PC-3 (cell line): Measurements from ENCODE around the gene TMEM82. TPM values are rescaled to one million over a fixed set of nuclear protein-coding genes. Genes with fewer than 3 reads are reported as not detected.
A peak's percentile ranks its signal among the peaks of the same experiment; 100 is the strongest.

Experiments used
- ATAC-seq: fragments of 200-7000 bp; cut with Tn5 transposase; 2 replicates; pipeline ENCODE4 v1.9.1; 2020; ENCODE audit warnings: mild to moderate bottlenecking, moderate library complexity
- BruUV-seq: library from RNA; stranded (reverse); fragments of 400-500 nt; replicated peaks from 2 replicates; lab custom pipeline; 2021; lab: Mats Ljungman, UMichigan
- CTCF ChIA-PET: fragments of 300-600 bp; sonication (Branson Sonifier 250); formaldehyde crosslinking; loops from one replicate; lab custom pipeline; 2022; ENCODE audit warnings: antibody characterized with exemption; lab: Charles Lee
- POLR2A ChIA-PET: fragments of 300-600 bp; sonication (Branson Sonifier 250); formaldehyde crosslinking; loops from one replicate; lab custom pipeline; 2022; ENCODE audit warnings: antibody characterized with exemption; ENCODE audit not compliant: unreplicated experiment; lab: Charles Lee
- DNase-seq: peaks from one replicate; pipeline ENCODE4 v3.0.0-alpha.2; 2015
- H2AFZ ChIP-seq: fragments of 300-600 bp; sonication (generic); 2 replicates; pipeline ENCODE4 v1.6.0; 2016; ENCODE audit warnings: antibody characterized with exemption, low read length
- H3F3A ChIP-seq: fragments of 300-600 bp; sonication (generic); one replicate; pipeline ENCODE4 v1.6.0; 2017; ENCODE audit warnings: antibody characterized with exemption, low read length, control low read depth, mild to moderate bottlenecking; ENCODE audit not compliant: unreplicated experiment
- H3K27ac ChIP-seq: fragments of 300-600 bp; sonication (generic); 2 replicates; pipeline ENCODE4 v1.5.1; 2016; ENCODE audit warnings: mild to moderate bottlenecking, low read length
- H3K27me3 ChIP-seq: fragments of 300-600 bp; sonication (generic); 2 replicates; pipeline ENCODE4 v1.6.1; 2016; ENCODE audit warnings: low read length, mixed read lengths
- H3K36me3 ChIP-seq: fragments of 300-600 bp; sonication (generic); 2 replicates; pipeline ENCODE4 v1.6.1; 2016; ENCODE audit warnings: low read depth, mixed run types, low read length, mixed read lengths
- H3K4me1 ChIP-seq: fragments of 300-600 bp; sonication (generic); 2 replicates; pipeline ENCODE4 v1.5.1; 2016; ENCODE audit warnings: low read length; ENCODE audit not compliant: insufficient read depth
- H3K4me2 ChIP-seq: fragments of 300-600 bp; sonication (generic); 2 replicates; pipeline ENCODE4 v1.6.0; 2016; ENCODE audit warnings: low read length
- H3K4me3 ChIP-seq: fragments of 300-600 bp; sonication (generic); 2 replicates; pipeline ENCODE4 v1.5.1; 2016; ENCODE audit warnings: mild to moderate bottlenecking, low read length, mixed read lengths
- H3K79me2 ChIP-seq: fragments of 300-600 bp; sonication (generic); 2 replicates; pipeline ENCODE4 v1.6.1; 2017; ENCODE audit warnings: low read length, mixed read lengths
- H3K9ac ChIP-seq: fragments of 300-600 bp; sonication (generic); 2 replicates; pipeline ENCODE4 v1.6.0; 2016; ENCODE audit warnings: mild to moderate bottlenecking, low read length
- H3K9me2 ChIP-seq: fragments of 300-600 bp; sonication (generic); replicated peaks from 2 replicates; pipeline ENCODE4 v1.6.1; 2016; ENCODE audit warnings: mixed run types, low read length, mixed read lengths
- H3K9me3 ChIP-seq: fragments of 300-600 bp; sonication (generic); 2 replicates; pipeline ENCODE4 v1.6.1; 2016; ENCODE audit warnings: low read length, mixed read lengths
- H4K20me1 ChIP-seq: fragments of 300-600 bp; sonication (generic); 2 replicates; pipeline ENCODE4 v1.6.1; 2016; ENCODE audit warnings: low read length, mixed read lengths
- EZH2 ChIP-seq: fragments of 300-600 bp; sonication (generic); IDR thresholded peaks from one replicate; pipeline ENCODE4 v1.6.1; 2017; ENCODE audit warnings: antibody characterized with exemption, mild to moderate bottlenecking, low read length; ENCODE audit not compliant: unreplicated experiment
- EZH2phosphoT487 ChIP-seq: fragments of 300-600 bp; sonication (generic); IDR thresholded peaks from 2 replicates; pipeline ENCODE4 v1.6.1; 2018; ENCODE audit warnings: mild to moderate bottlenecking, antibody characterized with exemption, low read length, borderline replicate concordance
- intact Hi-C: fragments of 100-400 bp; cut with micrococcal nuclease; formaldehyde crosslinking; loops from 2 replicates; pipeline ENCODE4 v1.9.0; 2023
- total RNA-seq: library from RNA; depleted of rRNA; stranded (reverse); fragments of >200 nt; gene quantifications from 2 replicates; pipeline ENCODE4 v1.2.3, GENCODE V29; 2014
- TF ChIP-seq, protein P1 (sequence below): fragments of 300-600 bp; sonication (generic); conservative IDR thresholded peaks from 2 replicates; pipeline ENCODE4 v1.5.1; 2017; ENCODE audit warnings: antibody characterized with exemption, low read depth, mild to moderate bottlenecking, low read length

TMEM82 gene
- total RNA-seq, 1 experiment from 2014 or later = not detected

DNA sequence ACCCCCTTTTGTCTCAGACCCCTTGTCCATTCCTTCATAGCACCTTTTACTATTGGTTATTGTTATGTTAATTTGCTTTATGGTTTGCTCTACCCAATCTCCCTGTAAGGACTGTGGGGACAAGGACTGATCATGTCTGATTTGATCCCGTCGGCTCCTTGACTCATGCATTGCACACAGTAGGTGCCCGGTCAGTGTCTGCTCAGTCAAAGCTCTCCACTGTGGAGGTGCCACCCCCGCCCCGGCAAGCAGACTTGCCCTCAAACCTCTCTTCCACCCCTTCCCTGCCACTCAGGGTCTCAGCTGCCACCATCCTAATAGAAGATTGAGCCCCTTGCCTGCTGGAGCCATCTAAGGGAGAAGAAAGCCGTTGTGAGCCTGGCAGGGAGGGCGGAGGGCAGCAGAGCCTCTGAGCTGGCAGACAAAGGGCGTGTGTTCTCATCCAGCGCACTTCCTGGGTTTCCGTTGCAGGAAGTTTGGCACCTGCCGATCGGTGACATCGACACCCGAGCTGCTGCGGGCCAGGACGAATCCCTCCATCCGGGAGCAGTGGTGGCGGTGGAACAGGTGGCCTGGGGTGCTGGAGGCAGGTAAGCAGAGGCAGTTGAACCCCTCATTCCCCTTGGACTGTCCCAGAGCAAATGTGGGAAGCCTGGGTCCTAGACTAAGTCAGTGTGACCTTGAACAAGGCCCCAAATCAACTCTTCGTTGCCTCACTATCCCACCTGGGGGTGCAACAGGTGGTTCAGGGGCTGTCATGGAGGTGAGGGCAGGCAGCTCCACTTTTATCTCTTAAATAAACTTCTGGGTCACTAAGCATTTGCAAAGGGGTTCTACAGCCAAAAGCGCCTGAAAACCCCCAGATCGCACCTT is 14.1 kb downstream of the TMEM82 start:
- H3K9me2 ChIP-seq = no peaks in the 10 kb centered on the region
- no peak overlapping the region for H3K9ac ChIP-seq
- H3K79me2 ChIP-seq = peaks cover 26% of the 10 kb centered on the region
- no peaks in the 10 kb centered on the region for H3K27me3 ChIP-seq
- BruUV-seq = TSS peak; percentile 11
- intact Hi-C loops = no loop called here
- peaks cover 40% of the 10 kb centered on the region for H3K4me1 ChIP-seq
- ATAC-seq = peak; percentile 60
- peak overlapping the region; percentile 67 for H3K4me2 ChIP-seq
- no peaks in the 10 kb centered on the region for H3K9me3 ChIP-seq
- no peaks in the 10 kb centered on the region for H3K36me3 ChIP-seq
- H3F3A ChIP-seq = no peaks in the 10 kb centered on the region
- H3K4me3 ChIP-seq = peak overlapping the region; percentile 42; the same call in 1 of the 2 replicates
- ChIA-PET CTCF (interaction anchor here (0.6 kb wide), 1 partner anchor 47 kb away, joined by 3 read pairs; no protein-coding TSS in a partner anchor), POLR2A (no interaction called here)
- TF ChIP-seq EZH2phosphoT487 = no peak
- TF ChIP-seq EZH2 = no peak
- TF ChIP-seq, protein P1, sequence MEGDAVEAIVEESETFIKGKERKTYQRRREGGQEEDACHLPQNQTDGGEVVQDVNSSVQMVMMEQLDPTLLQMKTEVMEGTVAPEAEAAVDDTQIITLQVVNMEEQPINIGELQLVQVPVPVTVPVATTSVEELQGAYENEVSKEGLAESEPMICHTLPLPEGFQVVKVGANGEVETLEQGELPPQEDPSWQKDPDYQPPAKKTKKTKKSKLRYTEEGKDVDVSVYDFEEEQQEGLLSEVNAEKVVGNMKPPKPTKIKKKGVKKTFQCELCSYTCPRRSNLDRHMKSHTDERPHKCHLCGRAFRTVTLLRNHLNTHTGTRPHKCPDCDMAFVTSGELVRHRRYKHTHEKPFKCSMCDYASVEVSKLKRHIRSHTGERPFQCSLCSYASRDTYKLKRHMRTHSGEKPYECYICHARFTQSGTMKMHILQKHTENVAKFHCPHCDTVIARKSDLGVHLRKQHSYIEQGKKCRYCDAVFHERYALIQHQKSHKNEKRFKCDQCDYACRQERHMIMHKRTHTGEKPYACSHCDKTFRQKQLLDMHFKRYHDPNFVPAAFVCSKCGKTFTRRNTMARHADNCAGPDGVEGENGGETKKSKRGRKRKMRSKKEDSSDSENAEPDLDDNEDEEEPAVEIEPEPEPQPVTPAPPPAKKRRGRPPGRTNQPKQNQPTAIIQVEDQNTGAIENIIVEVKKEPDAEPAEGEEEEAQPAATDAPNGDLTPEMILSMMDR = no peak
- no peak overlapping the region for H3K27ac ChIP-seq
- no peaks in the 10 kb centered on the region for H4K20me1 ChIP-seq
- peak; percentile 76 for DNase-seq
- H2AFZ ChIP-seq = peak overlapping the region; percentile 75

DNA sequence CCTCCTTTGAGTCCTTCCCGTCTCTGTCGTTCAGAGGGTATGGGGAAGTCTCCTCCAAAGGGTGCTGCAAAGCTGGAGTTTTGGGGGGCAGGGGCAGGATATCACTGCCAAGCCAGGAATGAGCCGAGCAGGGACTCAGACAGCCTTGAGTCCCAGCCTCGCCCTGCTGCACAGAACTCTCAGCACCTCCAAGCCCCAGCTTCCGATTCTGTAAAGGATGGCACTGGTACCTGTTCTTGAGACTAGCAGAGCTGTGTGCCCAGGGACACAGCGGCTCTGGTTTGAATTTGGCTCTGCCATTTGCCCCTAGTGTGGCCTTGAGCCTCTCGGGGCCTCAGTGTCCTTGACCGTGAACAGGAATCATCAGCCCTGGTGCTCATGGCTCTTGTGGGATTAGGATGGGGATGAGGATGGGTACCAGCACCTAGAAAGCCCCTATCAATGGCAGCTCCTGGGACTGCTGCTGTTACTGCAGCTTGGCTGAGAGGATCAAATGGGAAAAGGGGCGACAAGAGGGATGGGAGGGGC is 14.8 kb downstream of the TMEM82 start:
- peak overlapping the region; percentile 42; the same call in 1 of the 2 replicates for H3K4me3 ChIP-seq
- no TSS peak for BruUV-seq
- no peaks in the 10 kb centered on the region for H3K36me3 ChIP-seq
- H3K9me2 ChIP-seq = no peaks in the 10 kb centered on the region
- peaks cover 41% of the 10 kb centered on the region for H3K4me1 ChIP-seq
- intact Hi-C loops = no loop called here
- ChIA-PET CTCF (no interaction called here), POLR2A (no interaction called here)
- H3K27ac ChIP-seq = no peak overlapping the region
- H4K20me1 ChIP-seq = no peaks in the 10 kb centered on the region
- H3K9ac ChIP-seq = no peak overlapping the region
- DNase-seq = no peak
- H3F3A ChIP-seq = no peaks in the 10 kb centered on the region
- H3K27me3 ChIP-seq = no peaks in the 10 kb centered on the region
- H3K9me3 ChIP-seq = no peaks in the 10 kb centered on the region
- no peak for ATAC-seq
- H3K4me2 ChIP-seq = peak overlapping the region; percentile 67
- H2AFZ ChIP-seq = no peak overlapping the region
- peaks cover 33% of the 10 kb centered on the region for H3K79me2 ChIP-seq
- TF ChIP-seq, protein P1 = no peak
- TF ChIP-seq EZH2phosphoT487 (no peak), EZH2 (no peak)
